GM21360 (cell line): ENCODE measurements around the gene NRG3.
"Not testable (repeated sequence)": the region's sequence is repeated elsewhere in the genome, so short reads cannot be mapped to it uniquely, and the experiment has no call there.

Source experiments
- ATAC-seq: cut with Tn5 transposase; IDR thresholded peaks from one replicate; pipeline ENCODE4 v1.9.1; 2021; ENCODE audit warnings: mild to moderate bottlenecking, moderate library complexity; ENCODE audit not compliant: unreplicated experiment

The NRG3 gene

GRCh38 chr10:82653244-82654155, 778.5 kb downstream of the NRG3 start:
- ATAC-seq: no peak

DNA sequence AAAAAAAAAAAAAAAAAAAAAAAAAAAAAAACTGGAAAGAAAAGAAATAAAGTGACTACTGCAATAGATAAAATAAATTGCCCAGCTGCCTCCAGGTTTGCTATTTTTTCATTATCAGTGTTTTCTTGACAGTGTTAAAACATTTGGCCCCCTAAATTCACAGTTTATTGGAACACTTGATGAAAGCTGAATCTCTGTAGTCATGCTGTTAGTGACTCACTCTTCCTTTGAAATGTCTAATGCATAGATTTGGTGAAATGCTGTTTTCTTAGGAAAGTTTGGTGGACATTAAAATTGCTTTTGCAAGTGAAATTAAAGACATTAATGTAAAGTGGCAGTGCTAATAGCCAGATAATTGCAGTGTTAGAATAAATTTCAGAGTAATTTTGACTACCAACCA, 785.2 kb downstream of the NRG3 start:
- no peak for ATAC-seq

DNA sequence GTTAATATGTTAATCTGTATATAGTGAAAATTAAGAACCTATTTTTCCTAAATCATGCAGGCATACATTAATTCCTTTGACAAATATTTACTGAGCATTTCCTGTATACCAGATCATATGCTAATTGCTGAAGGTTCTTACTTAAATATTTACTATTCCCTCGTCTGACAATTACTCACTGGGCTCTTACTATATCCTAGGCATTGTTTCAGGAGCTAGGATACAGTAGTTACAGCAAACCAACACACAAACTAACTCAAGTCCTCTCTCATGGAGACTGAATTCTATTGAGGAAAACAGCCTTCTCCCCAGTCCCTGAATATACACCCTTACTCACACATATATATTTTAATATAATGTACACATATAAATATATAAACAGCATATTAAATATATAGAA, 786.0 kb downstream of the NRG3 start:
- ATAC-seq: no peak

DNA sequence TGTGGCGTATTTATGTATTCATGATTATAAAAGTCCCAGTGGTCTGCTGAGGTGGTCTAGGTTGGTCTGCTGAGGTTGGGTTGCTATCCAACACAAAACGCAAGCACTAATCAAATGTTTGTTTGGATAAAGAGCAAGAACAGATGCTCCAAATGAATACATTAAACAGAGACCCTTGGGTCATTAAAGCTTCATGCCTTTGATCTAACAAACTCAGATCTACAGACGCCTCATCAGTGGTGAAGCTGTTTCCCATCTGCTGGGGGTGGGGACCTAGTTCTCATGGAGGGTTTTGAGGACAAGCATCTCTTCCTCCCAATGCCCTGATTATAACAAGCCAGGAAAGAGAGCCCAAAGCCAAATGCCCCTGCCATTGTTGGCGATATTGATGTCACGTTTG, 786.7 kb downstream of the NRG3 start:
- ATAC-seq: no peak

DNA sequence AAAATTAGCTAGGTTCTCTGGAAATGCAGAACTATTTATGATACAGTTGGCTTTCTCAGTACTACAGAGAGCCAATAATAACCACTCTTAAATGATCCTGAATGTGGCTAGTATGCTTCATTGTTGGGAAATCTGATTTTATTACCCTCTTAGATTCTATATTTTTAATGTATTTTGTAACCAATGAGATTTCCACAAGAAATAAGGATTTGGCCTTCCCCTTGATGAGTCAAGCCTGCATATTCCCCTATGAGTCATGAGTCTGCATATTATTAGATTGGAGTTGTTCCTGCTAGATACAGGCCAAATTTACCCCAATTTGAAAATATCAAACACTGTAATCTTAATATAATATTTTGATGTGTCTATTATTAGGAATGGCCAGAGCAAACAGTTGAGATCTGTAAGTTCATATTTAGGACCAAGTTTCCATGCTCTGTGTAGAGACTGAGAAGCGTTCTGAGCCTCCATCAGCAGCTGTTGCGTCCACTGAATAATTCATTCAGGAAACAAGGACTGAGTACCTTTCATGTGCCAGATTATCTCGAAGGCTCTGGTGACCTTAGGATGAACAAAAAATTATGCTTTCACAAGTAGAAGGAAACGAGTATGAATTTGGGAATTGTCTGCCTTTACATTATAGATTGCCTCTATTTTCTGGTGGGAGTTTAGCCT, 793.4 kb downstream of the NRG3 start:
- ATAC-seq: no peak

GRCh38 chr10:82674036-82674435, 799.0 kb downstream of the NRG3 start:
- no peak for ATAC-seq

DNA sequence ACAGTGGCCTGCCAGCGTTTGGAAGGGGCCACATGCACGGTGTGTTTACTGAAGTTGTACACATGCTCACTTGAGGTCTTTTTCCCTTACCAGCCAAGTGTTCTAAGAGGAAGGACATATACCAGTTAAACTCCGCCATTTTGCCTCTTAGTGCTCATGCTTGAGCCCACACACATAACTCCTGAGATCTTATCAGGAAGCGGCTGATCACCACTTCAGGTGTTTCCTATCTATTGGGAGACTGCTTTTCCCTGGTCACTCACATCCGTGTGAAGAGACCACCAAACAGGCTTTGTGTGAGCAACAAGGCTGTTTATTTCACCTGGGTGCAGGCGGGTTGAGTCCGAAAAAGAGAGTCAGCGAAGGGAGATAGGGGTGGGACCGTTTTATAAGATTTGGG, 802.9 kb downstream of the NRG3 start:
- ATAC-seq: not testable (repeated sequence)

- ATAC-seq: not testable (repeated sequence)
These were observed 803.5 kb downstream of the NRG3 start for GRCh38 chr10:82678451-82678850.

- no peak for ATAC-seq
These were observed 805.6 kb downstream of the NRG3 start for GRCh38 chr10:82680608-82681007.

GRCh38 chr10:82683945-82684344, 809.0 kb downstream of the NRG3 start:
- ATAC-seq: no peak

DNA sequence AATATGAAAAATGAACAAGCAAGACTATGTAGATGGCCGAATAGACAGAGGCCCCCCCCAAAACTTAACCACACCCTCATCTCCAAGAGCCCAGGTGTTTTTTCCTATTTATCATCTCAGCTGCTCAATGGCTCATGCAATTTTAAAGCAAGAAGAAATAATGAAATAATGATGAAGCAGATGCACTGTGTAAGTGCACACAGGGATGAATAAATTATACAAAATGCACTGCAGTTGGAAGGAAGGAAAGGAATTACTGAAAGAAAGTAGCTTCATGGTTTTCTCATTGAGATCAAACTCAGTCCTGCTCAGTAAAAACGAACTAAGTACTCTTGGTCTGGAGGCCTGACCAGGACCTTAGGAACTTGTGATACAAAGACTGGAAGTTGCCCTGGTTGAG, 810.1 kb downstream of the NRG3 start:
- no peak for ATAC-seq

DNA sequence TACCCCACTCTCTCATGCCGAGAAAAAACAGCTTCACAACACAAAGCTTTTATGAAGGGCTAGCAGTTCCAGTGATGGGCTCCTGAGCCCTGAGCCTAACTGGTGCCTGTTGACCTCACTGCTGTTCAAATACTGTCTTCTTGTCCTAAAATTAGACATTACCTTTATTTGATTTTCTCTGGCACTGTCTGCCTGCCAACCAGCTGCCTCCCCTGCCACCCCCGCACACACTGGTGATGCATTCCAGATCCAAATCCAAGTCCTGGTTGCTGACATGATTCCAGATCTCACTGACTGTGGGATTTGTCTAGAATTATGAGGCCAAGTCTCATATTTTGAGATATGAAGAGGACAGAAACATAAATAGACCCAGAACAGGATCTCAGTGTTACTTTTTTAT, 816.2 kb downstream of the NRG3 start:
- no peak for ATAC-seq

- ATAC-seq: no peak
These were observed 817.5 kb downstream of the NRG3 start for GRCh38 chr10:82692458-82692857.

DNA sequence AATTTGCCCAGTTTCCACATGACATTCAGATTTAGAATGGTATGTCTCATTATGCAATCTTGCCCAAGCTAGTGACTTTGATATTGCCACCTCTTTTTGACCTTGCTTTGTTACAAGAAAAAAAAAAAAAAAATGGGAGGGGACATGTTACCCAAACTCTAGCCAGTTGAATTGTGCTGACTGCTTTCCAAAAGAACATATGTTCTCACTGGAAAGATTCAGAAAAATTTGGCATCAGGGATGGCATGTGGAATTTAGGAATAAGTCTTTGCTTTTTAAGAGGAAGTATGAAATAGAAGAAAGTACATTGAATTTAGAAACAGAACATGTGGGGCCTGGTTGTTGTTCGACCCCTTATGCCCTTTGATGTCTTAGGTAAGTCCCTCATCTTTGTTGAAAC, 846.8 kb downstream of the NRG3 start:
- ATAC-seq: no peak

- no peak for ATAC-seq
These were observed 847.3 kb downstream of the NRG3 start for GRCh38 chr10:82722273-82722672.

DNA sequence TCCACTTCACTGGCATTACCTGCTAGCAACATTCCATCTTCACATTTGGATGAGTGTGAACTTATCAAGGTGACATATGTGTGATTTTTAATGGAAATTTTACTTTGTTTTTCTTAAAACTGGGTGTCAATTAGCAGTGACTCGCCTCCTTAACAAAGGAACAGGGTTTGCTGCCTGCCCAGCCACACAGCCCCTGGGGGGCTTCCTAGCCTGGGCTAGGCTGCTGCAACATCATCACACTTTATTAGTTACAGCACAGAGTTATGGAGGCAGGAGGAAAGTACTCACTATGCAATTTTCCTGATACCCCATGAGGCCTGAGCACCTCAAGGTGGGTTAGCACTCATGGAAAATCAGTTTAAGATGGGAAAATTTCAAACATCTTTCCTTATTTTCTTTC, 861.3 kb downstream of the NRG3 start:
- no peak for ATAC-seq

- no peak for ATAC-seq
These were observed 862.6 kb downstream of the NRG3 start for GRCh38 chr10:82737549-82737948.

- ATAC-seq: no peak
These were observed 863.6 kb downstream of the NRG3 start for GRCh38 chr10:82738592-82738991.

DNA sequence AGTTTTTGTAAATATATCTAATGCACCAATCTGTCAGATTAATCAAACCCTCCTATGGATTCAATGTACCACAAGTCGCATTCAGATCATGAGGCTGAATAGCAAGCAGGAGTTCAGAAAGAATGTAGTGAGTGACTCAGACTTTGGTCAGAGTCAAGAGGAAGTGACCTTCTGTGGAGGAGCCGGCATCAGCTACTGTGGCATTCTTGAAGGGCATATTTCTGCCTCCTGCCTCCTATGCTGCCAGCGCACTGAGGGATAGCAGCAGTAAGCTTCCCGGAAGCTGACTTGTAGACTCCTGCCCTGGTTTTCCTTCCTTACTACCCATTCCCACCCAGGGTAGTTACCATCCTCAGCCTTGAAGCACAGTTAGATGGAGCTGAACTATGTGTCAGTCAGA, 867.5 kb downstream of the NRG3 start:
- no peak for ATAC-seq

DNA sequence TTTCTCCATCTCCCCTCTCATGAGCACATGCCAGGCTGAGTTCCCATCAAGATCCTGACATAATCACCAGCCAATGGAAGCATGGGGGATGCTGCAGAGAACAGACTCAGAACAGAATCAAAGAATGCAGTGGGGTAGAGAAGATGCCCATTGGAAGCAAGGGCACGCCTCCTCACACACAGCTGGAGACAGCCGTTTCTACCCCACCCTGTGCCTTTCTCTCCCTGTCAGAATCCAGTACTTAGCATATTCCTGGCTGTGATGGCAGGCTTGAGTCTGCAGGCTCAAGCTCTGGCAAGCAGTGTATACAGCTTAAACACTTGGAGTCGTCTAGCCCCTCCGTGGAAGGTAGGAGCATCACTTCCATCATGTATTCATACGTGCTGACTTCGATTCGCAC, 867.9 kb downstream of the NRG3 start:
- ATAC-seq: no peak

DNA sequence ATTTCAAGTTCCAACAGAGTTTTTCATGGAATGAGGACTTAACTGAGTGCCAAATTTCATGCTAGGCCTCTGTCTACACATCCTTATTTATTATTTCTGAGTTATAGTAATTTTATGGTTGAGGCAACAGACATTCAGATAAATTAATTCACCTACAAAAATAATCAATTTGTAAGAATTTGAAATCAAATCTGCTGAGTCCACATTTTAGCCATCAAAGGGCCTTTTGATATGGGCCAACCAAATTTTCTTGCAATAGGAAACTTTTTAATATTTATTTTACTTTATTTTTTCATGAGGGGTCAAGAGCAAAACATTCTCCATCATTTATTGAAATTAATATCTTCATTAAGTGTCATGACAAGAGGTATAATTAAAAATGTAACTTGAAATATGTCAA, 875.5 kb downstream of the NRG3 start:
- ATAC-seq: no peak

DNA sequence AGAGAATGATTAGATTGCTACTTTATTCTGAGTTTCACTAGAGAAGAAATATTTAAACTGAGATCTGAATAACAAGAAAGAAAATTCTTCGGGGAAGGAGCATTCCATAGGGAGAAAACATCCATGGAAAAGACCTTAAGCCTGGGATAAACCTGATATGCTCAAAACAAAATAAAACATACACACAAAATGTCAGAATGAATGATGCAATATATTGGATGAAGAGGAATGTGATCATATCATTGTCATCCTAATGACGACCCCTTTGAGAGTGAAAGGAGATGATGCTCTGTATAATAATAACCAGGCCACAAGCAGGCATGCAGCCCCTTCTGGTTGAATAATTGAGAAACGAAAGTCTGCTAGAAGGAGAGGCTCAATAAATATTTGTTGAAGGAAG, 882.4 kb downstream of the NRG3 start:
- ATAC-seq: no peak
